GM18519 (cell line): ENCODE results near the gene CES5A.
"Not testable (repeated sequence)": the region's sequence is repeated elsewhere in the genome, so short reads cannot be mapped to it uniquely, and the experiment has no call there.

Experiments
- ATAC-seq: cut with Tn5 transposase; IDR thresholded peaks from one replicate; pipeline ENCODE4 v1.9.1; 2021; ENCODE audit warnings: mild to moderate bottlenecking, moderate library complexity; ENCODE audit not compliant: unreplicated experiment, low FRiP score

CES5A gene

GRCh38 chr16:55832425-55832772 lies 42.8 kb downstream of the CES5A start:
- ATAC-seq, result no peak

- ATAC-seq, result no peak
These were observed 44.4 kb downstream of the CES5A start for GRCh38 chr16:55830658-55831294.

DNA sequence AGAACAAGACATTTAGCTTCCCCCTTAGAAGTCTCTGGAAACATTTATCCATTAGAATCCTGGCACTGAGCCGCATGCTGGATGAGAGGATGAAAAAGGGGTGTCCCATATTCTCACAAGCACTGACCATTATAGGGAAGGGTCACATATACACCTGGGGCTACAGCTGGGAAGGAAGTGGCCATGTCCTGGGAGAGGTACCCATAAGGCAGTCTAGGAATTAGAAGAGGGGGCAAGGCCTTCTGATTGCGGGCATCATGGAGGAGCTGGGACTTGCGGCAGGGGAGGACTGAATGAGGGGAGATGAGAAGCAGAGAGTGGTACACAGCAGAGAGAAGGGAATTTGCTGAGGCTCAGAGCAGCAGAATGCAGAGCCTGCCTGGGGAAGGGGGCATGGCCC lies 45.9 kb downstream of the CES5A start:
- ATAC-seq, result not testable (repeated sequence)

GRCh38 chr16:55828680-55829079 lies 46.5 kb downstream of the CES5A start:
- ATAC-seq, result no peak

- no peak for ATAC-seq
These were observed 50.0 kb downstream of the CES5A start for GRCh38 chr16:55825115-55825728.

DNA sequence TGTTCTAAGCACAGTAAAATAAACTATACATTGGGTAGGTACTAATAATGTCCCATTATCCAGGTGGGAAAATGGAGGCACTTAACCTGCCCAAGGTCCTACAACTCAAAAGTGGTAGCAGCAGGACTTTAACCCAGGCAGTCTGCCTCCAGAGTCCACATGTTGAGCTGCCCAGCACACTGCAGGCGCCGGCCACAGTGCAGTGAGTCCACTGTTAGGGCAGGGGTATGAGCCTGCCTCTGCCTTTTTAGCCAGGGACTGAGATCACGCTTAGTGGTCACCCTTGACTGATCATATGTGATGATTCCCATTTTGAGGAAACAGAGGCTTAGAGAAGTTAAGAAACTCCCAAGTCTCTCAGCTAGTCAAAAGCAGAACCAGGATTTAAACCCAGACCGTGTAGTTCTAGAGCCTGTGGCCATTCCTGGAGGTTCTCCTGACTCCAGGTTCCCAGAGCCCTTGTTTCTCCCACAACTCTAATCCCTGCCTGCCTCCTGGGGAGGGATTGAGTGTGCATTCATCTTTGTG lies 50.6 kb downstream of the CES5A start:
- no peak for ATAC-seq

DNA sequence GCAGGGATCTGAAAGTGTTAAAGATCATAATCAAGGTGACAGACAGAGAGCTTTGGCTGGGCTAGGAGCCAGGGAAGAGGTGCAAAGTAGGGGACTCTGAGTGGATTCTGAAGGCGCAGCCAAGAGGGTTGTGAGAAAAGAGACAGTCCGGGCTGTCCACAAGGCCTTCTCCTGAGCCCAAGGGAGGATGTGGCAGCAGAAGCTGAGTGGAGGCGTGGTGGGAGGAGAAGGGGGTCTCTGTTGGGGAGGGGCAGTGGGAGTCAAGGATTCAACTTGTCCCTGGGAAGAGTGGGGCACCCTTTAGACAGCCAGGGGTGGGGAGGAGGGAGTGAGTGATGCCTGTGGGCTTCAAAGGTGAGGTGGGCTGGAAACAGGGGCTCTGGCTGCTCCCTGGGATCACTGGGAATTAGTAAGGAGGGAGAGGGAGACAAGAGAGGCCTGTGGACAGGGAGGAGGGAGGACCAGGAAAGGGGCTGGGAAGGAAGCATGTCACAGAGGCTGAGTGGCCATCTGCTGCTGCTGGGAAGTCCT lies 52.8 kb downstream of the CES5A start:
- ATAC-seq, result no peak

DNA sequence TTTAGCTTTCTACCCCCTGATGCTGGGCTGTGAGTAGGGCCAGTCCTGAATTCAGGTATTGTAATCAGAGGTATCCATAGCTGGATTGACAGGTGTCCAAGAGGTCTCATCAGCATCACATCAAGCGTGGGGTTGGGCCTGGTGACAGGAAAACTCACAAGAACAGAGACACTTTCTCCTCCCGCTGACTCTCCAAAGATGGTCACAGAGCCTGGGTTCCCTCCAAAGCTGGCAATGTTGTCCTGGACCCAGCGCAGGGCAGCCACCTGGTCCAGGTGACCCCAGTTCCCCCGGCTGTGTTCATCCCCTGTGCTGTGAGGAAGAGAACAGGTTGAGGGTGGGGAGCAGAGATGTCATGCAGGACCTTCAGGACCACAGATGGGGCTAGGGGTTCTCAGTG lies 54.0 kb downstream of the CES5A start:
- no peak for ATAC-seq

DNA sequence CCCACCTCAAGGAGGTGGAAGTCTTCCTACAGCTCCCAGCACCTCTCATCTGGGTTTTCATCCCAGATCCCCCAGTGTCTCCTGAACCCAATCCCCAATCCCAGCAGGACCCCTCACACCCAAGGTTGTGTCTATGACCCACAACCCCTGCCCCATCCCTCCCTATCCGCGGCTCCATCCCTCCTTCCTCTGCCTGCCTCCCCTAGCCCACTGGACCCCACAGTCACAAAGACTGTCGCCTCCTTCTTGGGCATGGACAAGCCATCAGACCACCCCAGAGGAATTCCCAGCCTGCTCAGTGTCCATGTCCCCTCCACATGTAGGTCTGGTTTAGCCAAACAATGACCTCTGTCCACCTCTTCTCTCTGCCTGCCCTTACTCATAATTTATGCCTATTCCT lies 54.6 kb downstream of the CES5A start:
- no peak for ATAC-seq

DNA sequence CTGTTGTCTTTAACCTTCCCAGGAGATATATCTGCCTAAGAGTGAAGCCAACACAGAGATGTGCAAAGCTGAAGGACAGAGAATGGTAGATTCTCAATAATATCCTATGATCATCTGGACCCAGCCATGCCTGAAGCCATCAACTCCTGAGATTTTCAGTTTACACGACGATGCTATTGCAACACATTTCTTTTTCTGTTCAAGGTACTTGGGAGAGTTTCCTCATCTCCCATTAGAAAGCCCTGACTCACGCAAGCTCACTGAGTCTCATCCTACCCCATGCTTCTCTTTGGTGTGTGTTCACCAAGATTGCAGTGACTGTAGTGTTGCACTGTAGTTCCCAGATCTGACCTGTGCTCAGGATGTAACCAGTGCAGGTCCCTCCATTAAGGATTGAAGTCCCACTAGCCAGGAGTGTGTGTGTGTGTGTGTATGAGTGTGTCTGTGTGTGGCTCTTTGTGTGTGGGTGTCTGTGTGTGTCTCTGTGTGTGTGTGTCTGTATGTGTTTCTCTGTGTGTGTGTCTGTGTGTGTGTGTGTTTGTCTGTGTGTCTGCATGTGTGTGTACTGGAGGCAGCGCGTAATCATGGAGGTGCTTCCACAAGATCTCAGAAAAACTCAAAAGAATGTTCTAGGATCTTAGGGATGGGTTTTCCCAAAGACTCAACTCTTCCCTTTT lies 57.8 kb downstream of the CES5A start:
- no peak for ATAC-seq

- not testable (repeated sequence) for ATAC-seq
These were observed 59.0 kb downstream of the CES5A start for GRCh38 chr16:55816222-55816621.

- ATAC-seq, result no peak
These were observed 59.9 kb downstream of the CES5A start for GRCh38 chr16:55815320-55815719.

DNA sequence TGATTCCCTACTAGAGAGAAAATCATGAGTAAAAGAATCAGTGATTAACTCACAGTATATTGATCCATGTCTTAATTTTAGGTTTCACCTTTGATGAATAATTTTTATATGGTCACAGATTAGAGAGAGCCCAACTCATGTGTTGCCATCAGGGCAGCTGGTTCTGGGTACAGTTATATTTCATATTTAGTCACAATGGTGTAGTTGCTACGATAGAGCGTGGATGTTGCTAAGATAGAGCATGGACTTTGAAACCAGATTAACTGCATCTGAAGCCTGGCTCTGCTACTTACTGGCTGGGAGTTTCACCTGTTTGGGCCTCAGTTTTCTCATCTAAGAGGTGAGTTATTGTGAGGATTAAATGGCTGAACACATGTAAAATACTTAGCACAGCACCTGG lies 61.0 kb downstream of the CES5A start:
- not testable (repeated sequence) for ATAC-seq

GRCh38 chr16:55813730-55814129 lies 61.4 kb downstream of the CES5A start:
- not testable (repeated sequence) for ATAC-seq

DNA sequence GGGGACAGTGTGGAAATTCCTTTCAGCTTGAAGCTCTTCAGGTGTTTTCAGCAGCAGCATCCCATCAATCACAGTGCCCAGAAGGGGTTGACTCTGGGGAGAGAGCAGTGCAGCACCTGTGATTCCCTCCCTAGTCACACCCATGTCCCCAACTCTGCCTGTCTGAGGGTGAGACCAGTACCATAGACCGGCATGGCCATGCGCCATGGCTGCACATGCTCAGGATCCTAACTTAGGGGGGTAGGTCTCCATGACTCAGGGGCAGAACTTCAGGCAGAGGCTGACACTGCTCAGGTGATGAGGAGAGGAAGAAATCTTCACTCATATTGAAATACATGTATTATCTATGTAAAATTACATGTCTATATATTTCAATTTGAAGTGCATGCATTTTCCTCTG lies 62.2 kb downstream of the CES5A start:
- no peak for ATAC-seq

- no peak for ATAC-seq
These were observed 63.4 kb downstream of the CES5A start for GRCh38 chr16:55811811-55812210.

- ATAC-seq, result no peak
These were observed 64.7 kb downstream of the CES5A start for GRCh38 chr16:55810451-55810961.

DNA sequence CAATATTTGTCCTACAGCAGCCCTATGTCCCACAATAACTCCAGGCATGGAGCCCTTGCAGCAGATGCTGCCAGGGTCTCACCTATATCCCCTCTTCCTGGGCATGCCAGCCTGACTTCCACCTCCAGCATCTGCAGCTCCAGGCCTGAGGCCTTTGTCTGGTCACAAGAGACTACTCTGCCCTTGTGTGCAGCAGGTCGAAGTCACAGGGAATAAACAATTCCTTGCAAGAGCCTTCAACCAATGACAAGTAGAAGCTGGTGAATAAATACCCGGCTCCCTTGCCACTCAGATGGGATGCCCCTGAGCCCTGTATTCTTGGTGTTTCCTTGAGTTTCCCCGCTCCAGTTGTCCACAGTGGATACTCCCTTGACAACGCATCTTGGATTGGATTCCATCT lies 65.3 kb downstream of the CES5A start:
- no peak for ATAC-seq

- no peak for ATAC-seq
These were observed 65.8 kb downstream of the CES5A start for GRCh38 chr16:55809386-55809785.

DNA sequence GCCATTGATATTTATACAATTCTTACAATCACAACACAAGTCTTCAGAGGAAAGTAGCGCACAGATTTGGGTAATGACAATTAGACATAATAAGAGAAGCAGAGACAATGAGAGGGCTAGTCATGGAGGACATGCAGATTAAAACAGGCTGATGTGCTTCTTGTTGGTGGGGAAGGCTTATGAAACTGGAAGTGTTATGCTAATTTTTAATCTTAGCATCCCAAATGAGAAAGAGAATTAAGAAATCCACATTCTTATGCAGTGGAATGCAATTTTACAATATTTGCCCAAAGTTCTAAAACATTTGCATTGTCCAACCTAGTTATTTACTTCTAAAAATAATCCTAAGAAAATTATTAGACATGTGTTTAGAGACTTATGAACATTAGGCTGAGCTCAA lies 66.9 kb downstream of the CES5A start:
- ATAC-seq, result not testable (repeated sequence)

GRCh38 chr16:55805104-55805503 lies 70.1 kb downstream of the CES5A start:
- ATAC-seq, result not testable (repeated sequence)
